Bronchial epithelial cell (primary cell): ENCODE results near the gene EDN2. TPM values are rescaled to one million over a fixed set of nuclear protein-coding genes. Genes with fewer than 3 reads are reported as not detected.

Experiments used
- DNase-seq: peaks from one replicate; pipeline ENCODE4 v3.0.0-alpha.2; 2010; ENCODE audit warnings: low read depth
- FAIRE-seq: peaks from 2 replicates; lab custom pipeline; 2011; peaks lifted over from hg19 to GRCh38; lab: Jason Lieb, UNC
- H3K27me3 ChIP-seq: 2 replicates; pipeline ENCODE4 v1.5.1; 2011; ENCODE audit warnings: low read length; ENCODE audit not compliant: control insufficient read depth, insufficient read depth
- H3K36me3 ChIP-seq: 2 replicates; pipeline ENCODE4 v1.5.1; 2011; ENCODE audit warnings: low read length; ENCODE audit not compliant: control insufficient read depth, insufficient read depth
- H3K4me3 ChIP-seq: 2 replicates; pipeline ENCODE4 v1.5.1; 2011; ENCODE audit warnings: mild to moderate bottlenecking, low read depth, low read length, control low read depth
- CTCF ChIP-seq: IDR thresholded peaks from 2 replicates; pipeline ENCODE4 v1.5.1; 2011; ENCODE audit warnings: mild to moderate bottlenecking, moderate library complexity, low read length, control low read depth, inconsistent platforms; ENCODE audit not compliant: insufficient read depth, severe bottlenecking
- total RNA-seq: library from RNA; depleted of rRNA; stranded (reverse); fragments of >200 nt; gene quantifications from 2 replicates; pipeline ENCODE4 v1.2.1, GENCODE V29; 2014

Gene EDN2
- total RNA-seq, 1 donor from 2014 or later, result 1.6 TPM

DNA sequence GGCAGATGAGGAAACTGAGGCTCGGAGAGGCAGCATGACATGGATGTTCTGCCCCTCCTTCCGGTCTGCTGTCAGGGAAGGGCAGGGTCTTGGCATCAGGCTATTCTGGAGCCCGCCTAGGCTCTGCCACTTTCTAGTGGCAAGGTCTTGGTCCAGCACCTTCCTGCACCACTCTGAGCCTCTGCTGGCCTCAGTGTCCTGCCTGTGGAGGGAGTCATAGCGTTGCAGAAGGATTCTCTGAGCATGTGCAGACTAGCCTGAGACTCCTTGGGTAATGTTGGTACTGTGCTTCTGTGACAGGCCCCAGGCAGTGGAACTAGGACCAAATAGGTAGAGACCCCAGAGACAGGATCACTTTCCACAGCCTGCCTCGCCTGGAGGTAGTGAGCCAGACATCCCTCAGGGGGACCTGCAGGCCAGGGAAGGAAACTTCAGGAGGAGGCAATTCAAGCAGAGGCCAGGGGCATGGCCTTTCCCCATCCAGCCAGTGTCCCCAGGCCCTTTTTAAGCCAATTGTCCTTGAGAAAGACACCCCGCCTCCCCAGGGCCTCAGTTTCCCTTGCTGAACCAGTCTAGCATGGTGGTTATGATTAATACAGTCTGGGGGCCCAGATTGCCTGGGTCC, 10.6 kb downstream of the EDN2 start:
- H3K36me3 ChIP-seq, result no peaks in the 10 kb centered on the region
- no peak overlapping the region for H3K4me3 ChIP-seq
- H3K27me3 ChIP-seq, result no peaks in the 10 kb centered on the region
- FAIRE-seq (peak; percentile 79), DNase-seq (peak; percentile 67)
- peak; percentile 45 for TF ChIP-seq CTCF

DNA sequence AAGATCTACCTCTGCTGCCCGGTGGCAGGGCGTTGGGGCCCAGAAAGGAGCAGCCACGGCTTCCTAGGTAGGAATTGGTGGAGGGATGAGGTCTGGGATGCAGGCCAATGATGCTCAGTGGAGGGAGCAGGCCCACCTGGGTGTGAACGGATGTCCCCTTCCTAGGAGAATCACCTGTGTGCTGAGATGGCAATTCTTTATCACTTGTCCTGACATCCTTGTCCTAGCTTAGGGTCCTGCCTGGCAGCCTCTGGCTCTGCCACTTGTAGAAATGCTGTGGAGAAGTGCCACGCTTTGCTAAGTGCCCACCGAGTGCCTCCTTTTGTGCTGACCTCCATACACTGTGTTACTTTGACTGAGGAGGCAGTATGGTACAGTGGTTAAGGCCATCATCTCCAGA, 12.8 kb downstream of the EDN2 start:
- Histone ChIP-seq H3K4me3 (no peak overlapping the region), H3K27me3 (no peaks in the 10 kb centered on the region), H3K36me3 (no peaks in the 10 kb centered on the region)
- TF ChIP-seq CTCF, result no peak
- DNase-seq (no peak), FAIRE-seq (no peak)

GRCh38 chr1:41469706-41470105, 14.8 kb downstream of the EDN2 start:
- DNase-seq, result no peak
- H3K4me3 ChIP-seq, result no peak overlapping the region
- FAIRE-seq, result peak; percentile 62
- no peak for TF ChIP-seq CTCF
- no peaks in the 10 kb centered on the region for H3K27me3 ChIP-seq
- no peaks in the 10 kb centered on the region for H3K36me3 ChIP-seq

GRCh38 chr1:41468122-41468762, 16.2 kb downstream of the EDN2 start:
- Histone ChIP-seq H3K4me3 (no peak overlapping the region), H3K27me3 (no peaks in the 10 kb centered on the region), H3K36me3 (no peaks in the 10 kb centered on the region)
- no peak for TF ChIP-seq CTCF
- DNase-seq, result no peak
- no peak for FAIRE-seq

- Histone ChIP-seq H3K4me3 (no peak overlapping the region), H3K36me3 (no peaks in the 10 kb centered on the region), H3K27me3 (no peaks in the 10 kb centered on the region)
- FAIRE-seq, result no peak
- no peak for TF ChIP-seq CTCF
- DNase-seq, result no peak
These were observed 16.8 kb downstream of the EDN2 start for GRCh38 chr1:41467673-41468072.

DNA sequence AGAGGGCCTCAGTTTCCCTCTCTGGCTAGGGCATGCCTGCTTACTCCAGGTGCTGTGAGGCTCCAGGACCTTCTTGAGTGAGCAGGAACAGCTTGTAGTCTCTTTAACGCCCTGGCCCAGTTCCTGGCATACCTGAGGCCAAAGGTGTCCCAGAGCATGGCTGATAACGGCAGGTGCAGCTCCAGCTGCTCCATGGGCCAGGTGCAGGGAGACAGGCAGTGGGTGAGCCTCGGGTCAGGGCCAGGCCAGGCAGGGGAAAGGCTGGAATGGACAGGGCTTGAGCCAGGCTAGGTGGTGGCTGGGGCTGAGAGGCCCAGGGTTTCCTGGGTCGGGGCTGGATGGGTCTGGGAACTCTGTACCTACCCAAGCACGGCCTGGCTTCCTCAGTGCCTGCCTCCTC, 18.3 kb downstream of the EDN2 start:
- FAIRE-seq, result no peak
- no peak overlapping the region for H3K4me3 ChIP-seq
- DNase-seq, result no peak
- no peak for TF ChIP-seq CTCF
- H3K27me3 ChIP-seq, result no peaks in the 10 kb centered on the region
- no peaks in the 10 kb centered on the region for H3K36me3 ChIP-seq
